K562 (cell line): ENCODE data around the gene TPM4. TPM values are rescaled to one million over a fixed set of nuclear protein-coding genes. Genes with fewer than 3 reads are reported as not detected.
A peak's percentile ranks its signal among the peaks of the same experiment; 100 is the strongest.

Experiments used
- ATF6 ChIP-seq: sonication (generic); formaldehyde crosslinking; IDR thresholded peaks from 2 replicates; pipeline ENCODE4 v1.4.0; 2020; ENCODE audit warnings: mild to moderate bottlenecking, missing genetic modification reagents
- E2F1 ChIP-seq: sonication (generic); formaldehyde crosslinking; IDR thresholded peaks from 2 replicates; pipeline ENCODE4 v1.8.1; 2023; ENCODE audit warnings: mild to moderate bottlenecking, missing genetic modification reagents, moderate library complexity
- EP400 ChIP-seq: fragments of 450-650 bp; IDR thresholded peaks from 2 replicates; pipeline ENCODE4 v1.6.1; 2017; ENCODE audit warnings: antibody characterized with exemption, mild to moderate bottlenecking, moderate library complexity
- GABPB1 ChIP-seq: sonication (generic); formaldehyde crosslinking; IDR thresholded peaks from 2 replicates; pipeline ENCODE4 v1.8.0; 2022; ENCODE audit warnings: mild to moderate bottlenecking, missing genetic modification reagents
- IFI16 ChIP-seq: fragments of 250-450 bp; sonication (Bioruptor Pico); IDR thresholded peaks from 2 replicates; pipeline ENCODE4 v2.1.2; 2022; ENCODE audit warnings: mild to moderate bottlenecking, inconsistent platforms
- NBN ChIP-seq: fragments of 450-650 bp; IDR thresholded peaks from 2 replicates; pipeline ENCODE4 v1.6.1; 2016; ENCODE audit warnings: low read depth, mild to moderate bottlenecking
- NFE2 ChIP-seq: IDR thresholded peaks from 2 replicates; pipeline ENCODE4 v1.6.1; 2014; ENCODE audit warnings: antibody characterized with exemption, low read depth
- PYGO2 ChIP-seq: fragments of 450-650 bp; IDR thresholded peaks from 2 replicates; pipeline ENCODE4 v1.6.1; 2016; ENCODE audit warnings: mild to moderate bottlenecking, missing genetic modification characterization, moderate library complexity, missing compliant biosample characterization
- RFX5 ChIP-seq: IDR thresholded peaks from 2 replicates; pipeline ENCODE4 v1.6.1; 2011; ENCODE audit warnings: low read depth, mild to moderate bottlenecking, improper control_type of control experiment, low read length
- SNIP1 ChIP-seq: fragments of 450-650 bp; IDR thresholded peaks from 2 replicates; pipeline ENCODE4 v1.7.1; 2017; ENCODE audit warnings: low read depth, mild to moderate bottlenecking
- STAT6 ChIP-seq: sonication (generic); formaldehyde crosslinking; IDR thresholded peaks from 2 replicates; pipeline ENCODE4 v1.8.1; 2023; ENCODE audit warnings: mild to moderate bottlenecking, missing genetic modification reagents
- U2AF2 ChIP-seq: fragments of 200-400 bp; formaldehyde crosslinking; optimal IDR thresholded peaks from 2 replicates; pipeline ENCODE3; 2017; ENCODE audit warnings: low read depth, mild to moderate bottlenecking, low read length
- ZNF24 ChIP-seq: fragments of 450-650 bp; IDR thresholded peaks from 2 replicates; pipeline ENCODE4 v1.6.1; 2016
- ZNF253 ChIP-seq: fragments of 250-450 bp; sonication (Bioruptor Pico); conservative IDR thresholded peaks from 2 replicates; pipeline ENCODE4 v1.6.1; 2021; ENCODE audit warnings: mild to moderate bottlenecking
- ZNF263 ChIP-seq: sonication (generic); formaldehyde crosslinking; IDR thresholded peaks from 2 replicates; pipeline ENCODE4 v1.8.0; 2022; ENCODE audit warnings: mild to moderate bottlenecking, missing genetic modification reagents, borderline replicate concordance
- ZNF41 ChIP-seq: fragments of 250-450 bp; sonication (Bioruptor Pico); conservative IDR thresholded peaks from 2 replicates; pipeline ENCODE4 v1.4.0; 2020; ENCODE audit warnings: mild to moderate bottlenecking
- ZSCAN29 ChIP-seq: fragments of 450-650 bp; IDR thresholded peaks from 2 replicates; pipeline ENCODE4 v1.6.1; 2017
- polyA plus RNA-seq, 8 experiments: library from polyadenylated mRNA; depleted of rRNA in 4 of 8; stranded (reverse) in 5 of 8; unstranded in 3 of 8; fragments of >200 nt; fragmentation: Nextera tagmentation in 2 of 8; fragmentation: Illumina TruSeq in 1 of 8; extraction: Ambion mirVana in 2 of 8; extraction: Trizol in 1 of 8; gene quantifications; 2 replicates each; pipeline versions ENCODE4 v1.2.1 to v1.2.3, GENCODE V29; 2011 to 2014; ENCODE audit warnings: inconsistent platforms in 1 of 8, missing spikeins in 1 of 8
- total RNA-seq, 7 experiments: library from RNA; depleted of rRNA in 6 of 7; stranded (reverse); fragments of >200 nt in 6 of 7; fragmentation: Illumina TruSeq in 2 of 7; extraction: Trizol in 2 of 7; gene quantifications; 2 replicates each; pipeline versions ENCODE4 v1.2.1 to v1.2.3, GENCODE V29; 2011 to 2021; ENCODE audit warnings: low replicate concordance in 1 of 7
- TF ChIP-seq, protein P1 (sequence below): sonication (generic); formaldehyde crosslinking; IDR thresholded peaks from 2 replicates; pipeline ENCODE4 v1.8.1; 2023; ENCODE audit warnings: mild to moderate bottlenecking, missing genetic modification reagents
- TF ChIP-seq, protein P2 (sequence below), 3 experiments: IDR thresholded peaks in 2 of 3; conservative IDR thresholded peaks in 1 of 3; 2 replicates each; pipeline ENCODE4 v1.5.1; 2011 to 2012; ENCODE audit warnings: low read length in 3 of 3, mild to moderate bottlenecking in 3 of 3, control low read depth in 2 of 3, improper control_type of control experiment in 1 of 3, inconsistent platforms in 1 of 3, low read depth in 1 of 3, mixed read lengths in 1 of 3, moderate library complexity in 1 of 3; ENCODE audit not compliant: insufficient read depth in 2 of 3

Gene TPM4
- total and polyA plus RNA-seq, 9 of the 15 experiments (the other 6 are each of a cell fraction or from before 2014, with no cell fraction given): 28.1 to 111 (median 77.4) TPM

GRCh38 chr19:16078759-16079707, 2.7 kb downstream of the TPM4 start (continued):
- TF ChIP-seq IFI16 (CRISPR knock-in tag) (no peak), E2F1 (no peak), NFE2 (peak; percentile 99), ZSCAN29 (no peak), ZNF253 (no peak), ATF6 (CRISPR knock-in tag) (no peak), U2AF2 (no peak), STAT6 (CRISPR knock-in tag) (no peak), ZNF263 (CRISPR knock-in tag) (no peak), ZNF24 (no peak), RFX5 (no peak), PYGO2 (tag) (no peak; the same call in 1 of the 2 replicates), ZNF41 (no peak), EP400 (peak; percentile 78), GABPB1 (CRISPR knock-in tag) (no peak), NBN (peak; percentile 88), SNIP1 (no peak)
- TF ChIP-seq, protein P1, sequence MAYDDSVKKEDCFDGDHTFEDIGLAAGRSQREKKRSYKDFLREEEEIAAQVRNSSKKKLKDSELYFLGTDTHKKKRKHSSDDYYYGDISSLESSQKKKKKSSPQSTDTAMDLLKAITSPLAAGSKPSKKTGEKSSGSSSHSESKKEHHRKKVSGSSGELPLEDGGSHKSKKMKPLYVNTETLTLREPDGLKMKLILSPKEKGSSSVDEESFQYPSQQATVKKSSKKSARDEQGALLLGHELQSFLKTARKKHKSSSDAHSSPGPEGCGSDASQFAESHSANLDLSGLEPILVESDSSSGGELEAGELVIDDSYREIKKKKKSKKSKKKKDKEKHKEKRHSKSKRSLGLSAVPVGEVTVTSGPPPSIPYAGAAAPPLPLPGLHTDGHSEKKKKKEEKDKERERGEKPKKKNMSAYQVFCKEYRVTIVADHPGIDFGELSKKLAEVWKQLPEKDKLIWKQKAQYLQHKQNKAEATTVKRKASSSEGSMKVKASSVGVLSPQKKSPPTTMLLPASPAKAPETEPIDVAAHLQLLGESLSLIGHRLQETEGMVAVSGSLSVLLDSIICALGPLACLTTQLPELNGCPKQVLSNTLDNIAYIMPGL (CRISPR knock-in tag): no peak
- TF ChIP-seq, protein P2, sequence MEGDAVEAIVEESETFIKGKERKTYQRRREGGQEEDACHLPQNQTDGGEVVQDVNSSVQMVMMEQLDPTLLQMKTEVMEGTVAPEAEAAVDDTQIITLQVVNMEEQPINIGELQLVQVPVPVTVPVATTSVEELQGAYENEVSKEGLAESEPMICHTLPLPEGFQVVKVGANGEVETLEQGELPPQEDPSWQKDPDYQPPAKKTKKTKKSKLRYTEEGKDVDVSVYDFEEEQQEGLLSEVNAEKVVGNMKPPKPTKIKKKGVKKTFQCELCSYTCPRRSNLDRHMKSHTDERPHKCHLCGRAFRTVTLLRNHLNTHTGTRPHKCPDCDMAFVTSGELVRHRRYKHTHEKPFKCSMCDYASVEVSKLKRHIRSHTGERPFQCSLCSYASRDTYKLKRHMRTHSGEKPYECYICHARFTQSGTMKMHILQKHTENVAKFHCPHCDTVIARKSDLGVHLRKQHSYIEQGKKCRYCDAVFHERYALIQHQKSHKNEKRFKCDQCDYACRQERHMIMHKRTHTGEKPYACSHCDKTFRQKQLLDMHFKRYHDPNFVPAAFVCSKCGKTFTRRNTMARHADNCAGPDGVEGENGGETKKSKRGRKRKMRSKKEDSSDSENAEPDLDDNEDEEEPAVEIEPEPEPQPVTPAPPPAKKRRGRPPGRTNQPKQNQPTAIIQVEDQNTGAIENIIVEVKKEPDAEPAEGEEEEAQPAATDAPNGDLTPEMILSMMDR (IDR thresholded peaks at IDR 0.05 in 2 of 3, conservative IDR thresholded peaks at IDR 0.05 in 1 of 3; ENCODE audit: insufficient read depth in 2 of 3, low read depth in 1 of 3, low read length in 3 of 3): no peak
